ENCODE measurements around the gene ADM. TPM values are rescaled to one million over a fixed set of nuclear protein-coding genes. Genes with fewer than 3 reads are reported as not detected.

Gene ADM
- total RNA-seq, 1 experiment from 2014 or later, result 82.5 TPM

GRCh38 chr11:10291801-10292638 lies 12.9 kb upstream of the ADM start:
- BruUV-seq (replicated peaks), result no TSS peak
- no peak for DNase-seq
- peak overlapping the region; percentile 99; the same call in 1 of the 2 replicates for H3K4me2 ChIP-seq (ENCODE audit: low read length)
- H3K4me1 ChIP-seq (ENCODE audit: insufficient read depth, low read length), result peaks cover 29% of the 10 kb centered on the region
- no peak for ATAC-seq
- ChIA-PET CTCF (no interaction called here), POLR2A (ENCODE audit: unreplicated experiment) (no interaction called here)
- H3K4me3 ChIP-seq (ENCODE audit: low read length), result peak overlapping the region; percentile 88; the same call in 1 of the 2 replicates
- no peaks in the 10 kb centered on the region for H3K9me3 ChIP-seq (ENCODE audit: low read length)
- intact Hi-C loops (cut with micrococcal nuclease), result no loop called here
- H3K36me3 ChIP-seq (ENCODE audit: low read depth, low read length), result no peaks in the 10 kb centered on the region
- peaks cover 69% of the 10 kb centered on the region for H3K79me2 ChIP-seq (ENCODE audit: low read length)
- no peak for TF ChIP-seq CTCF (conservative IDR thresholded peaks at IDR 0.05; ENCODE audit: low read depth, low read length)
- TF ChIP-seq EZH2 (IDR thresholded peaks at IDR 0.05; ENCODE audit: low read length, unreplicated experiment), result no peak
- no peak for TF ChIP-seq EZH2phosphoT487 (IDR thresholded peaks at IDR 0.05; ENCODE audit: borderline replicate concordance, low read length)
- H3F3A ChIP-seq (ENCODE audit: low read length, unreplicated experiment), result no peaks in the 10 kb centered on the region
- H3K9me2 ChIP-seq (replicated peaks; ENCODE audit: low read length), result no peaks in the 10 kb centered on the region
- no peaks in the 10 kb centered on the region for H4K20me1 ChIP-seq (ENCODE audit: low read length)
- H3K27ac ChIP-seq (ENCODE audit: low read length), result no peak overlapping the region
- no peak overlapping the region for H2AFZ ChIP-seq (ENCODE audit: low read length)
- H3K9ac ChIP-seq (ENCODE audit: low read length), result no peak overlapping the region; the same call in 1 of the 2 replicates
- H3K27me3 ChIP-seq (ENCODE audit: low read length), result no peaks in the 10 kb centered on the region

GRCh38 chr11:10293423-10294289 lies 11.2 kb upstream of the ADM start, which contains the start of gene SBF2:
SBF2 (minus strand) TSS chr11:10294219; CDS start chr11:10294069, 150 bp downstream.
- Histone ChIP-seq H3K79me2 (ENCODE audit: low read length) (peaks cover 61% of the 10 kb centered on the region), H3K4me1 (ENCODE audit: insufficient read depth, low read length) (peaks cover 32% of the 10 kb centered on the region), H4K20me1 (ENCODE audit: low read length) (no peaks in the 10 kb centered on the region), H3K4me3 (ENCODE audit: low read length) (peak within 1 kb of the TSS; percentile 88), H3K4me2 (ENCODE audit: low read length) (peak within 1 kb of the TSS; percentile 99), H3K36me3 (ENCODE audit: low read depth, low read length) (no peaks in the 10 kb centered on the region), H3F3A (ENCODE audit: low read length, unreplicated experiment) (no peaks in the 10 kb centered on the region), H3K9ac (ENCODE audit: low read length) (peak within 1 kb of the TSS; percentile 89), H3K27me3 (ENCODE audit: low read length) (no peaks in the 10 kb centered on the region), H3K27ac (ENCODE audit: low read length) (peak within 1 kb of the TSS; percentile 92), H3K9me2 (replicated peaks; ENCODE audit: low read length) (no peaks in the 10 kb centered on the region), H2AFZ (ENCODE audit: low read length) (peak within 1 kb of the TSS; percentile 67), H3K9me3 (ENCODE audit: low read length) (no peaks in the 10 kb centered on the region)
- no TSS peak for BruUV-seq (replicated peaks)
- TF ChIP-seq EZH2phosphoT487 (IDR thresholded peaks at IDR 0.05; ENCODE audit: borderline replicate concordance, low read length), result no peak
- TF ChIP-seq CTCF (conservative IDR thresholded peaks at IDR 0.05; ENCODE audit: low read depth, low read length), result no peak
- no peak for TF ChIP-seq EZH2 (IDR thresholded peaks at IDR 0.05; ENCODE audit: low read length, unreplicated experiment)
- ChIA-PET CTCF (no interaction called here), POLR2A (ENCODE audit: unreplicated experiment) (no interaction called here)
- DNase-seq (peak; percentile 89), ATAC-seq (peak; percentile 88)
- intact Hi-C loops (cut with micrococcal nuclease), result loop anchor here (1.0 kb wide), 1 partner anchor 11 kb away; no protein-coding TSS in a partner anchor
